Liver (tissue), 9 donors: Measurements from ENCODE around the gene APBA1. TPM values are rescaled to one million over a fixed set of nuclear protein-coding genes. Genes with fewer than 3 reads are reported as not detected.

ENCODE experiments used
- DNase-seq: peaks from one replicate; pipeline ENCODE4 v3.0.0-alpha.2; 2017; ENCODE audit warnings: low spot score
- H3K27ac ChIP-seq, 2 donors: one replicate each; pipeline ENCODE4 v1.7.0; 2013; ENCODE audit warnings: inconsistent platforms in 2 of 2, low read length in 2 of 2, control low read depth in 1 of 2, low read depth in 1 of 2, mild to moderate bottlenecking in 1 of 2
- H3K27me3 ChIP-seq, 4 donors: one replicate each; pipeline versions ENCODE4 v1.6.1 to v1.7.0; 2013; ENCODE audit warnings: low read length in 3 of 4, inconsistent platforms in 1 of 4, mild to moderate bottlenecking in 1 of 4, moderate library complexity in 1 of 4; ENCODE audit not compliant: control insufficient read depth in 4 of 4, insufficient read depth in 4 of 4
- H3K36me3 ChIP-seq, 4 donors: one replicate each; pipeline versions ENCODE4 v1.6.1 to v1.7.0; 2013; ENCODE audit warnings: low read length in 3 of 4, mild to moderate bottlenecking in 3 of 4, low read depth in 1 of 4, moderate library complexity in 1 of 4; ENCODE audit not compliant: control insufficient read depth in 4 of 4, insufficient read depth in 3 of 4
- H3K4me1 ChIP-seq, 4 donors: one replicate each; pipeline versions ENCODE4 v1.6.1 to v1.7.0; 2013; ENCODE audit warnings: low read length in 3 of 4, mild to moderate bottlenecking in 3 of 4, moderate library complexity in 1 of 4; ENCODE audit not compliant: control insufficient read depth in 4 of 4, insufficient read depth in 4 of 4
- H3K4me3 ChIP-seq, 3 donors: one replicate each; pipeline versions ENCODE4 v1.6.1 to v1.7.0; 2013; ENCODE audit warnings: low read length in 3 of 3, control low read depth in 1 of 3, low read depth in 1 of 3, mild to moderate bottlenecking in 1 of 3
- H3K9ac ChIP-seq, 2 donors: one replicate each; pipeline ENCODE4 v1.7.0; 2013; ENCODE audit warnings: low read length in 2 of 2, mild to moderate bottlenecking in 2 of 2, moderate library complexity in 2 of 2, control low read depth in 1 of 2, low read depth in 1 of 2
- H3K9me3 ChIP-seq, 4 donors: one replicate each; pipeline versions ENCODE4 v1.6.1 to v1.7.0; 2013; ENCODE audit warnings: low read length in 3 of 4; ENCODE audit not compliant: control insufficient read depth in 4 of 4
- CTCF ChIP-seq: fragments of 150-350 bp; IDR thresholded peaks from 2 replicates; pipeline ENCODE4 v1.5.1; 2017; ENCODE audit warnings: improper control_type of control experiment, low read depth, low read length; ENCODE audit not compliant: missing input control
- EGR1 ChIP-seq, 2 donors: IDR thresholded peaks; 2 replicates each; pipeline ENCODE4 v1.6.1; 2016 to 2018; ENCODE audit warnings: antibody characterized with exemption in 2 of 2, low read depth in 2 of 2
- FOXA1 ChIP-seq: IDR thresholded peaks from 2 replicates; pipeline ENCODE4 v1.6.1; 2016; ENCODE audit warnings: antibody characterized with exemption
- FOXA2 ChIP-seq: IDR thresholded peaks from 2 replicates; pipeline ENCODE4 v1.6.1; 2016; ENCODE audit warnings: antibody characterized with exemption
- GABPA ChIP-seq, 2 donors: IDR thresholded peaks in 1 of 2; conservative IDR thresholded peaks in 1 of 2; 2 replicates each; pipeline ENCODE4 v1.6.1; 2016; ENCODE audit warnings: antibody characterized with exemption in 2 of 2, mild to moderate bottlenecking in 1 of 2, moderate library complexity in 1 of 2
- HNF4A ChIP-seq, 2 donors: conservative IDR thresholded peaks; 2 replicates each; pipeline ENCODE4 v1.6.1; 2016; ENCODE audit warnings: antibody characterized with exemption in 2 of 2, mild to moderate bottlenecking in 2 of 2
- HNF4G ChIP-seq: IDR thresholded peaks from 2 replicates; pipeline ENCODE4 v1.6.1; 2016; ENCODE audit warnings: antibody characterized with exemption
- JUND ChIP-seq, 2 donors: IDR thresholded peaks; 2 replicates each; pipeline ENCODE4 v1.6.1; 2016; ENCODE audit warnings: antibody characterized with exemption in 2 of 2
- NR2F2 ChIP-seq: IDR thresholded peaks from 2 replicates; pipeline ENCODE4 v1.6.1; 2016; ENCODE audit warnings: antibody characterized with exemption
- RAD21 ChIP-seq, 2 donors: IDR thresholded peaks; 2 replicates each; pipeline ENCODE4 v1.6.1; 2016; ENCODE audit warnings: antibody characterized with exemption in 2 of 2, mild to moderate bottlenecking in 2 of 2
- RXRA ChIP-seq, 2 donors: IDR thresholded peaks; 2 replicates each; pipeline ENCODE4 v1.6.1; 2017 to 2018; ENCODE audit warnings: antibody characterized with exemption in 2 of 2, mild to moderate bottlenecking in 1 of 2
- SP1 ChIP-seq: IDR thresholded peaks from 2 replicates; pipeline ENCODE4 v1.6.1; 2018; ENCODE audit warnings: antibody characterized with exemption, mild to moderate bottlenecking
- TAF1 ChIP-seq: conservative IDR thresholded peaks from 2 replicates; pipeline ENCODE4 v1.6.1; 2016; ENCODE audit warnings: antibody characterized with exemption, mild to moderate bottlenecking
- YY1 ChIP-seq: IDR thresholded peaks from 2 replicates; pipeline ENCODE4 v1.6.1; 2016; ENCODE audit warnings: antibody characterized with exemption, mild to moderate bottlenecking
- ZBTB33 ChIP-seq: IDR thresholded peaks from 2 replicates; pipeline ENCODE4 v1.6.1; 2016; ENCODE audit warnings: antibody characterized with exemption
- WGBS: extraction: QIAGEN DNeasy Blood & Tissue Kit; methylation state at CpG from one replicate; pipeline ENCODE4 v1.1.7; 2013; 5-methylcytosine and 5-hydroxymethylcytosine counted together
- polyA plus RNA-seq, 2 donors: library from polyadenylated mRNA; stranded (reverse) in 1 of 2; unstranded in 1 of 2; fragments of 200-250 nt in 1 of 2; fragments of >200 nt in 1 of 2; fragmentation: Nextera tagmentation in 1 of 2; extraction: Ambion mirVana in 1 of 2; gene quantifications; one replicate each; pipeline versions ENCODE4 v1.2.1 to v1.2.3, GENCODE V29; 2013 to 2015
- total RNA-seq, 2 donors: library from RNA; depleted of rRNA; stranded (reverse); fragments of >200 nt; gene quantifications; one replicate each; pipeline ENCODE4 v1.2.3, GENCODE V29; 2014
- TF ChIP-seq, protein P1 (sequence below): IDR thresholded peaks from 2 replicates; pipeline ENCODE4 v1.6.1; 2016; ENCODE audit warnings: antibody characterized with exemption, mild to moderate bottlenecking
- TF ChIP-seq, protein P2 (sequence below): IDR thresholded peaks from 2 replicates; pipeline ENCODE4 v1.6.1; 2016; ENCODE audit warnings: antibody characterized with exemption
- TF ChIP-seq, protein P3 (sequence below): IDR thresholded peaks from 2 replicates; pipeline ENCODE4 v1.6.1; 2016; ENCODE audit warnings: antibody characterized with exemption
- donor health status: healthy.
- donor health status: healthy.
- donor health status: healthy.
- donor health status: healthy.
- donor health status: healthy.

Gene APBA1
- total and polyA plus RNA-seq, 4 donors, result 2.8 to 19.0 (median 6.1) TPM

- WGBS, result 56% methylated on average over 6 of the region's 6 CpGs
- no peak for DNase-seq
- Histone ChIP-seq H3K4me1 (peaks cover 0 to 27% (median 6%) of the 10 kb centered on the region in 4 donors), H3K4me3 (peak overlapping the region in 2 of 3 donors; percentile 85 to 94), H3K27me3 (no peaks in the 10 kb centered on the region), H3K36me3 (no peaks in the 10 kb centered on the region), H3K9ac (peak overlapping the region; percentile 51 to 80), H3K27ac (peak overlapping the region; percentile 91 to 95), H3K9me3 (no peaks in the 10 kb centered on the region)
- no peak for TF ChIP-seq TAF1
- no peak for TF ChIP-seq EGR1 (IDR thresholded peaks at IDR 0.05; ENCODE audit: low read depth in 2 of 2)
- no peak for TF ChIP-seq RXRA (IDR thresholded peaks at IDR 0.05)
- no peak for TF ChIP-seq ZBTB33
- TF ChIP-seq NR2F2, result no peak
- TF ChIP-seq SP1, result no peak
- TF ChIP-seq JUND (IDR thresholded peaks at IDR 0.05), result no peak
- no peak for TF ChIP-seq RAD21 (IDR thresholded peaks at IDR 0.05)
- no peak for TF ChIP-seq CTCF
- no peak for TF ChIP-seq YY1
Measured at GRCh38 chr9:69673311-69673640, 1.1 kb upstream of the APBA1 start.

GRCh38 chr9:69672596-69673310 is 582 bp upstream of the APBA1 start:
- under 1% methylated on average over 60 of the region's 60 CpGs for WGBS
- DNase-seq, result peak; percentile 74
- Histone ChIP-seq H3K9me3 (no peaks in the 10 kb centered on the region), H3K4me3 (peak overlapping the region; percentile 78 to 94 (median 85)), H3K9ac (peak overlapping the region; percentile 80 to 82), H3K27ac (peak overlapping the region; percentile 91 to 95), H3K36me3 (no peaks in the 10 kb centered on the region), H3K27me3 (no peaks in the 10 kb centered on the region), H3K4me1 (peaks cover 0 to 27% (median 7%) of the 10 kb centered on the region in 4 donors)
- TF ChIP-seq SP1, result peak; percentile 31
- TF ChIP-seq RAD21 (IDR thresholded peaks at IDR 0.05), result peak; percentile 82 to 92
- no peak for TF ChIP-seq FOXA1
- peak; percentile 55 for TF ChIP-seq YY1
- no peak for TF ChIP-seq EGR1 (IDR thresholded peaks at IDR 0.05; ENCODE audit: low read depth in 2 of 2)
- TF ChIP-seq HNF4A (conservative IDR thresholded peaks at IDR 0.05), result peak; percentile 17 to 36
- TF ChIP-seq RXRA (IDR thresholded peaks at IDR 0.05), result peak; percentile 19 to 56
- TF ChIP-seq, protein P1, sequence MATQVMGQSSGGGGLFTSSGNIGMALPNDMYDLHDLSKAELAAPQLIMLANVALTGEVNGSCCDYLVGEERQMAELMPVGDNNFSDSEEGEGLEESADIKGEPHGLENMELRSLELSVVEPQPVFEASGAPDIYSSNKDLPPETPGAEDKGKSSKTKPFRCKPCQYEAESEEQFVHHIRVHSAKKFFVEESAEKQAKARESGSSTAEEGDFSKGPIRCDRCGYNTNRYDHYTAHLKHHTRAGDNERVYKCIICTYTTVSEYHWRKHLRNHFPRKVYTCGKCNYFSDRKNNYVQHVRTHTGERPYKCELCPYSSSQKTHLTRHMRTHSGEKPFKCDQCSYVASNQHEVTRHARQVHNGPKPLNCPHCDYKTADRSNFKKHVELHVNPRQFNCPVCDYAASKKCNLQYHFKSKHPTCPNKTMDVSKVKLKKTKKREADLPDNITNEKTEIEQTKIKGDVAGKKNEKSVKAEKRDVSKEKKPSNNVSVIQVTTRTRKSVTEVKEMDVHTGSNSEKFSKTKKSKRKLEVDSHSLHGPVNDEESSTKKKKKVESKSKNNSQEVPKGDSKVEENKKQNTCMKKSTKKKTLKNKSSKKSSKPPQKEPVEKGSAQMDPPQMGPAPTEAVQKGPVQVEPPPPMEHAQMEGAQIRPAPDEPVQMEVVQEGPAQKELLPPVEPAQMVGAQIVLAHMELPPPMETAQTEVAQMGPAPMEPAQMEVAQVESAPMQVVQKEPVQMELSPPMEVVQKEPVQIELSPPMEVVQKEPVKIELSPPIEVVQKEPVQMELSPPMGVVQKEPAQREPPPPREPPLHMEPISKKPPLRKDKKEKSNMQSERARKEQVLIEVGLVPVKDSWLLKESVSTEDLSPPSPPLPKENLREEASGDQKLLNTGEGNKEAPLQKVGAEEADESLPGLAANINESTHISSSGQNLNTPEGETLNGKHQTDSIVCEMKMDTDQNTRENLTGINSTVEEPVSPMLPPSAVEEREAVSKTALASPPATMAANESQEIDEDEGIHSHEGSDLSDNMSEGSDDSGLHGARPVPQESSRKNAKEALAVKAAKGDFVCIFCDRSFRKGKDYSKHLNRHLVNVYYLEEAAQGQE, result peak; percentile 58
- TF ChIP-seq GABPA (IDR thresholded peaks at IDR 0.05 in 1 of 2, conservative IDR thresholded peaks at IDR 0.05 in 1 of 2), result no peak
- TF ChIP-seq ZBTB33, result no peak
- TF ChIP-seq, protein P2, sequence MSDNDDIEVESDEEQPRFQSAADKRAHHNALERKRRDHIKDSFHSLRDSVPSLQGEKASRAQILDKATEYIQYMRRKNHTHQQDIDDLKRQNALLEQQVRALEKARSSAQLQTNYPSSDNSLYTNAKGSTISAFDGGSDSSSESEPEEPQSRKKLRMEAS, result no peak
- peak; percentile 82 for TF ChIP-seq CTCF
- TF ChIP-seq NR2F2, result no peak
- no peak for TF ChIP-seq FOXA2
- peak in 1 of 2 donors; percentile 15 for TF ChIP-seq JUND (IDR thresholded peaks at IDR 0.05)
- TF ChIP-seq, protein P3, sequence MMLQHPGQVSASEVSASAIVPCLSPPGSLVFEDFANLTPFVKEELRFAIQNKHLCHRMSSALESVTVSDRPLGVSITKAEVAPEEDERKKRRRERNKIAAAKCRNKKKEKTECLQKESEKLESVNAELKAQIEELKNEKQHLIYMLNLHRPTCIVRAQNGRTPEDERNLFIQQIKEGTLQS, result no peak
- TF ChIP-seq HNF4G, result no peak
